Stimulated activated CD4-positive, alpha-beta T cell treated with anti-CD3 and anti-CD28 coated beads, Interleukin-15, amount 100 ng/mL, for 1 hour (primary cell): ENCODE results near the gene AMN.

Source experiments
- DNase-seq, 2 donors: peaks; one replicate each; pipeline ENCODE4 v3.0.0-alpha.2; 2020; ENCODE audit warnings: low read depth in 1 of 2, low spot score in 1 of 2

The AMN gene

GRCh38 chr14:102927346-102927877 is 4.9 kb downstream of the AMN start:
- no peak for DNase-seq

GRCh38 chr14:102927878-102928411 is 5.5 kb downstream of the AMN start:
- DNase-seq = no peak

- peak; percentile 48 to 52 for DNase-seq
Observed at GRCh38 chr14:102928412-102929240, 6.2 kb downstream of the AMN start.

GRCh38 chr14:102929241-102930137 is 7.0 kb downstream of the AMN start:
- DNase-seq = no peak

- no peak for DNase-seq
Observed at GRCh38 chr14:102930138-102930752, 7.8 kb downstream of the AMN start.

DNA sequence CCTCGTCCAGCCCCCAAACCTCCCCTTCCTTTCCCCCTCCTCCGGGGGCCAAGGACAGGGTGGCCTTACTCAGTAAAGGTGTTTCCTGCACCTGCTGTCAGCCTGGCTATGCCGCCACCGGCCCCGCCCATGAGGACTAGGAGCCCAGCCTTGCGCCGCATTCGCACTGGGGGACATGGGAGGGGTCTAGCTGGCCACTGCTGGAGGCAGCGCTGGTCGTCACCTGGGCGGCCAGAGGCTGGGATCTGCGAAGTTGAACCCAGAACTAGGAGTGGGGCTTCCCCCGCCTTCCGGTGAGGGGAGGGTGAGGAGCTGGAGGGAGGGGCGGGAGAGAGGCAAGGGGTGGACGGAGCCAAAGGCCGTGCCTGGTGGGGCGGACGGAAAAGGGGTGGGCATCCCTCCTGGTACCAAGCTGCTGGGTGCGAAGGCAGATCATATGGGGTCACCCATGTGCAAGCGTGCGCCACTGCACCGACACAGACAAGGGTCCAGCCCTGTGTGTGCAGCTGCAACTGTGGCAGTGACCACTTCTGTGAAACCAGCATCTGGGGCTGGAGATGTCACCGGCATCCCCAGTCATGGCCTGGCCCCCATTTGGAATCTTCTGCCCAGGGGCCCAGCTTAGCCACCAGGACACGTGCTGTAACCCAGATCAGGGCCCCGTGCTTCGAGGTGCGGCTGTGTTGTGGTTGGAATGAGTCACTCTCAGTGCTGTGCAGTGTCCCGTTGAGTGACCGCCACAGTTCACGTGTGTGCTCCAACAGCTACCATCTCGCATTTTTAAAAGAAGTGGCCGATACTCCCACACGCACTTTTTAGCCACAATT is 8.5 kb downstream of the AMN start:
- DNase-seq = no peak

DNA sequence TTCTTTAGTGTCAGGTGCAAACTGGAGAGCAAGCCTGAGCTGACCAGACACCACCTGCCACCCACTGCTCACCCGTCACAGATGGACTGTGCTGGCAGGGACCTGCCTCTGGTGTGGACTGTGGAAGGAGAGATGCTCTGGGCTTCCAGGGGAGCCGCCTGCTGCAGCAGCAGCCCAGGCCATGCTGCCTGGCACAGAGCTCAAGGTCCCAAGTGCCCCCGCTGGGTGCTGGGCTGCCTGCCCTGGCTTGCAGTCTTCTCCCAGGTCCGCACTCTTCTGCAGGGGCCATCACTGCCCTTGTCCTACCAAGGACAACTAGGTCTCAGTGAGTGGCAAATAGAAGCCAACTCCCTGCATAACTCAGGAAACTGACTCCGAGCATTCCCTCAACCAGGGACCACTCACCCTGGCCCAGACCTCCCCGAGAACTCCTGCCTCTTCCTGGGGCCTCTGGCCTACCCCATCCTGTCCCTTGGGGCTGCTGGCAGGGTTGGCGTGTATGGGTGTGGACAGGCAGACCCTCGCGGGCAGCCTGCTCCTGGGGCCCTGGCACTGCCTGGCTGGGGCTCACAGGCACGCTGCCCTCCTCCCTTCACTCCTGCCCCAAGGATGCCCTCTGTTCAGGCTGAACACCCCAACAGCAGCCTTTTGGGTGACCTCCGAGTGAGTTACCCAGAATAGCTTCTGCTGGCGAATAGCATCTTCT is 9.3 kb downstream of the AMN start:
- DNase-seq = no peak

- no peak for DNase-seq
Observed at GRCh38 chr14:102932484-102933248, 10.2 kb downstream of the AMN start.

- DNase-seq = no peak
Observed at GRCh38 chr14:102933618-102934231, 11.3 kb downstream of the AMN start.

DNA sequence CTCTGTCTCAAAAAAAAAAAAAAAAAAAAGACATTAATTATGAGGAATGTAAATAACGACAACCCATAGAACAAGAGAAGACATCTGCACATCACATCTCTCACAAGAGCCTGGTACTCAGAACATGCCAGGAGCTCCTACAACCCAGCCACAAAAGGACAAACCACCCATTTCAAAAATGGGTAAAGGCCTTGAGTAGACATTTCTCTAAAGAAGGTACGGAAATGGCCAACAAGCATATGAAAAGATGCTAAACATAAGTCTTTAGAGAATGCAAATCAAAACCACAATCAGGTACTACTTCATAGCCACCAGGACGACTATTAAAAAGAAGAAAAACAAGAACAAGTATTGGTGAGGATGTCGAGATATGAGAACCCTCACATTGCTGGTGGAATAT is 13.3 kb downstream of the AMN start:
- no peak for DNase-seq

DNA sequence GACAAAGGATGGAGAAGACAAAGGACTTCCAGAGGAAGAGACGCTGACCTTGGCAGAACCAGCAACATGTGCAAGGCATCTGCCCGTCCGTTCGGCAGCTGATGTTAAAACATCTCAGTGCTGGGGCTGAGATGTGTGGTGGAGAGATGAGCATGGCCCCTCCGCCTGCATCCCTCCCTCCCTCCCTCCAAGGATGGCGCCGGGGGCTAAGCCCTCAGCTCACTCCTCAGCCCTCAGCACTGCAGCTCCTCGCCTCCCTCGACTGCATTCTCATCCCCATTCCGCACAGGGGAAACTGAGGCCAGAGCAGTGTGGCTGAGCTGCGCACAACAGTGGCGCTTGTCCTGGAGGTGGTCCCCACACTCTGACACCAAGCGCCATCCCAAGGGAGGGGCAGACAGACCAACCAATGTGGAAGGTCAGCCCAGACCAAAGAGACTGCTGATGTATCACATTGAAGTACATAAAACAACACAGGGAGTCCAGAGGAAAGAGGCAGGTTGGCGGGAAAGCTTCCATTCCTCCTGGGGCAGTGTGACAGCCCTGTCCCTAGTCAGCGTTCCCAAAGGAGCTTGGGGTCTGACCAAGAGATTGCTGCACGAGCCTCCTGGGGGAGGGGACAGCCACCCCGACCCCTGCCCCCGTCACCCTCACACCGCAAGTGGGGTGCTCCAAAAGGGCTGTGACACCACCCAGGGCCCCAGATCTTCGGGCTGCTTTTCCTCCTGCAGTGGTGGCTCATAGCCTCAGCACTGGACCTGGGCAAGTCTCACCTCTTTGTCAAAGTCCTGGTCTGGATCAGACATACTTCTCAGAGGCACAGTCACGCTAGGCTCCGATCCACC is 15.1 kb downstream of the AMN start:
- no peak for DNase-seq

DNA sequence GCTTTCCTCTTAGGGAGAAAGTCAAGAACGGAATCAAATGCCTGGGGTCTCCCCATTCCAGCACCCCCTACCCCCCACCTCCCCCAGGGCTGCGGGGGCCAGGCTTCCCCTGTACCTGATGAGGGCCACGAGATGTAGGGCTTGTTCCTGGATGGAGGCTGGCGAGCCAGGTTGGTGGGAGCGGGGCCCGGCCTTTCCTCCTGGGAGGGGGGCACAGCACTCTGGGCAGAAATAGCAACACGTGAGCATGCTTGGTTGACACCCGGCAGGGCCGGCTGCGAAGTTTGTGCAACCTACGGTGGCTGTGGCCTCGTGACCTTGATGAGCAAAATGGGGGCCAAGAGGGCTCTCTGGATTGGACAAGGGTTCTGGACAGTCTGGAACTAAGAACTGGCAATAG is 15.7 kb downstream of the AMN start:
- DNase-seq = no peak

- DNase-seq = no peak
Observed at GRCh38 chr14:102939329-102939728, 16.9 kb downstream of the AMN start.

GRCh38 chr14:102939820-102940561 is 17.5 kb downstream of the AMN start:
- DNase-seq = no peak

- DNase-seq = no peak
Observed at GRCh38 chr14:102940729-102941362, 18.4 kb downstream of the AMN start.

DNA sequence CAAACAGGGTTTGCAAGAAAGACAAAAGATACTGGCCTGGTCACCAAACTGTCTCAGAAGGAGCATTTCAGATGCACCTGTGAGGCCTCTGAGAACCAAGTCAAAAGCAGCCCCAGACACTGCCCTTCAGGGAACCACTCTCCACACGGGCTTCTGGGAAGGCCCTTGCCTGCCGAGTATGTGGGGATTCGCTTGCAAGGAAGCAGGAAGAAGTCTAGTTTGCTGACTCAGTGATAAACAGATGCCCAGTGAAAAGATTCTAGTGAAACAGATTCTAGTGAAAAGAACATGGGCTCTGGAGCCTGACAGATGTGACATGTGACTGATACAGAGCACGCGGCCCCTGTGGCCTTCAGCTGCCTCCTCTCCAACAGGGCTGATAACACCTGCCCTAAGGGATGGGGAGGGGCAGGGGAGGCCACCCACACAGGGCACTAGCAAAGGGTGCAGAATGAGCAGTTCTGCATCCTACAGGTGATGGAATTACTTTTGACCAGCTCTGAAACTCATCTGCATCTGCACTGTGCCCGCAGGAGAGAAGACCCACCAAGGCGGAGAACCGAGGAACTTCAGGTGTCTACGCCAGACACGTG is 19.1 kb downstream of the AMN start:
- DNase-seq = no peak
